ENCODE data around the gene PACS1. TPM values are rescaled to one million over a fixed set of nuclear protein-coding genes. Genes with fewer than 3 reads are reported as not detected.
"Not testable (repeated sequence)": the region's sequence is repeated elsewhere in the genome, so short reads cannot be mapped to it uniquely, and the experiment has no call there.

PACS1 gene
- total RNA-seq, 1 donor from 2014 or later = 49.9 TPM

GRCh38 chr11:66251809-66252208 is 181.7 kb downstream of the PACS1 start:
- no peak for TF ChIP-seq CTCF (conservative IDR thresholded peaks at IDR 0.05)
- no peak for DNase-seq (ENCODE audit: extremely low spot score, unreplicated experiment)
- Mint-ChIP-seq H3K9me3 (no peaks in the 10 kb centered on the region), H3K27me3 (no peaks in the 10 kb centered on the region), H3K4me3 (no peak overlapping the region), H3K27ac (no peak overlapping the region), H3K4me1 (ENCODE audit: unreplicated experiment) (no peaks in the 10 kb centered on the region), H3K36me3 (peaks cover 12% of the 10 kb centered on the region)

GRCh38 chr11:66253081-66253480 is 183.0 kb downstream of the PACS1 start:
- H3K9me3 Mint-ChIP-seq; H3K27ac Mint-ChIP-seq; H3K27me3 Mint-ChIP-seq; DNase-seq (ENCODE audit: extremely low spot score, unreplicated experiment); H3K4me1 Mint-ChIP-seq (ENCODE audit: unreplicated experiment); H3K4me3 Mint-ChIP-seq: not testable (repeated sequence)
- peaks cover 12% of the 10 kb centered on the region for H3K36me3 Mint-ChIP-seq

- Mint-ChIP-seq H3K36me3 (peaks cover 3% of the 10 kb centered on the region), H3K27me3 (no peaks in the 10 kb centered on the region), H3K4me3 (peak overlapping the region; percentile 91), H3K27ac (no peak overlapping the region), H3K9me3 (no peaks in the 10 kb centered on the region), H3K4me1 (ENCODE audit: unreplicated experiment) (peaks cover 13% of the 10 kb centered on the region)
- DNase-seq (ENCODE audit: extremely low spot score, unreplicated experiment) = no peak
- TF ChIP-seq CTCF (conservative IDR thresholded peaks at IDR 0.05) = peak; percentile 36
These were observed 188.4 kb downstream of the PACS1 start for GRCh38 chr11:66258473-66258893.

GRCh38 chr11:66259225-66259624 is 189.2 kb downstream of the PACS1 start:
- H3K27ac Mint-ChIP-seq = no peak overlapping the region
- peak overlapping the region; percentile 91 for H3K4me3 Mint-ChIP-seq
- H3K36me3 Mint-ChIP-seq = peaks cover 3% of the 10 kb centered on the region
- no peak for TF ChIP-seq CTCF (conservative IDR thresholded peaks at IDR 0.05)
- H3K27me3 Mint-ChIP-seq = no peaks in the 10 kb centered on the region
- DNase-seq (ENCODE audit: extremely low spot score, unreplicated experiment) = no peak
- no peaks in the 10 kb centered on the region for H3K9me3 Mint-ChIP-seq
- H3K4me1 Mint-ChIP-seq (ENCODE audit: unreplicated experiment) = peaks cover 13% of the 10 kb centered on the region

- Mint-ChIP-seq H3K36me3 (peaks cover 3% of the 10 kb centered on the region), H3K4me3 (peak overlapping the region; percentile 31), H3K4me1 (ENCODE audit: unreplicated experiment) (peaks cover 13% of the 10 kb centered on the region), H3K27ac (no peak overlapping the region), H3K27me3 (no peaks in the 10 kb centered on the region), H3K9me3 (no peaks in the 10 kb centered on the region)
- TF ChIP-seq CTCF (conservative IDR thresholded peaks at IDR 0.05) = no peak
- DNase-seq (ENCODE audit: extremely low spot score, unreplicated experiment) = no peak
These were observed 189.9 kb downstream of the PACS1 start for GRCh38 chr11:66259956-66260355.

GRCh38 chr11:66261578-66261977 is 191.5 kb downstream of the PACS1 start:
- TF ChIP-seq CTCF (conservative IDR thresholded peaks at IDR 0.05) = no peak
- no peak for DNase-seq (ENCODE audit: extremely low spot score, unreplicated experiment)
- no peaks in the 10 kb centered on the region for H3K9me3 Mint-ChIP-seq
- no peak overlapping the region for H3K27ac Mint-ChIP-seq
- H3K4me3 Mint-ChIP-seq = no peak overlapping the region
- peaks cover 3% of the 10 kb centered on the region for H3K36me3 Mint-ChIP-seq
- no peaks in the 10 kb centered on the region for H3K27me3 Mint-ChIP-seq
- peaks cover 13% of the 10 kb centered on the region for H3K4me1 Mint-ChIP-seq (ENCODE audit: unreplicated experiment)
